HG03039 (cell line): ENCODE measurements around the gene EPS8L2.

ENCODE experiments used
- ATAC-seq: cut with Tn5 transposase; IDR thresholded peaks from one replicate; pipeline ENCODE4 v1.9.1; 2021; ENCODE audit warnings: mild to moderate bottlenecking, moderate library complexity; ENCODE audit not compliant: unreplicated experiment

EPS8L2 gene

DNA sequence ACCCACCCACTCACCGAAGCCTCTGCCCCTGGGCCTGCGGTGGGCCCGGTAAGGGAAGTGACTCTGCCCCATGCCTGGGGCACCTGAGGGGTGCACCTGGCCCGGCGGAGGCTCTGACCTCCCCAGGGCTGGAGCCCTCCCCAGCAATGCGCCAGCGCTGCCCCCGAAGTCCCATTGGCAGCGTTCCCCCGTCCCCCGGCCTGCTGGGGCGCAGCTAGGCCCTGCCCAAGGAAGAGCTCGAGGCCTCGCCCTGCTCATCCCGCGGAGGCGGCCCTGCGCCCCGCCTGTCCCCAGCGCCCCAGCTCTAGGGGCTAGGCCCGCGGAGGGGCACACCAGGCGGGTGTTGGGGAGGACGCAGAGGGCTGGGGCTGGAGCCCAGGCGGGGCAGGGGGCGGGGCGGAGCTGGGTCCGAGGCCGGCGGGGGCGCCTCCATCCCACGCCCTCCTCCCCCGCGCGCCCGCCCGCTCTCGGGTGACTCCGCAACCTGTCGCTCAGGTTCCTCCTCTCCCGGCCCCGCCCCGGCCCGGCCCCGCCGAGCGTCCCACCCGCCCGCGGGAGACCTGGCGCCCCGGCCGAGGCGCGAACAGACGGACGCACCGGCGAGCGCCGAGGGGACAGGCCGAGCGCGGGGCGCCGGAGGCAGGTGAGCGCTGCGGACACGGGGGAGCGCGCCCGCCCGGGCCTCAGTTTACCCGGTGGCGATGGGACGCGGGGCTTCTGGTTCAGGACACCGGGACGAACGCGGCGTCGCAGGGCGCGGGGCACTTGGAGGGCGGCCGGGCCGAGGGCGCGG is at the start of gene EPS8L2:
EPS8L2 (plus strand) TSS at position 586 of the 793 bp plus-strand sequence. CDS start 3,177 bp downstream, outside the sequence.
- ATAC-seq: no peak

DNA sequence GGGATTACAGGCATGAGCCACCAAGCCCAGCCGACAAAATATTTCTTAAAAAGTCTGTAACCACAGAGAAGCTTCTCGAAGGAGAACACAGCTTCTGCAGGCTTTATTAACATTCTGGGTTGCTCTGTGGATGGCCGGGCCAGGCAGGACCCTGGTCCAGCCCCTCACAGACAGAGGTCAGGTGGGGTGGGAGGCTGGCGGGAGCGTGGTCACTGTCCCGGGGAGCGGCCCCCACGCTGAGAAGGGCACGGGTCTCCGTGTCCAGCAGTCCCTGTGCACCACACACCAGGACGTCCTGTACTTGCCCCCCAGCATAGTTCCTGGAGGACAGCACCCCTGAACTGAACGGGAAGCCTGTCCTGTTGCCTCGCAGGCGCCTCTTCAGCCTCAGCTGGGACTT is 49.6 kb upstream of the EPS8L2 start:
- no peak for ATAC-seq

DNA sequence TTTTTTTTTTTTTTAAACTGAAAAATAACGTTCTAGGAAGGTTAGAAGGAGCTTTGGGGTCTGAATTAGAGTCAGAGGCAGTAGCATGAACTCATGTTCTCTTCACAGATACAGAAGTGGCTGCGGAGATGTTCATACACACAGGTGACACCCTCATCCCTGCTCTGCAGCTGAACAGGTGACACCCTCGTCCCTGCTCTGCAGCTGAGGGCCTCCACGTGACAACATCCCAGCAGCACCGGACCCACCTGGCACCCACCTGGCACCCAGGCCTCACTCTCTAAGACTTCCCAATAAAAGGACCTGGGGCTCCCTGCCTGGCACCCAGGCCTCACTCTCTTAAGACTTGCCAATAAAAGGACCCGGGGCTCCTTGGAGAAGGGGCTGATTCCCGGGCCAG is 49.2 kb upstream of the EPS8L2 start:
- no peak for ATAC-seq

DNA sequence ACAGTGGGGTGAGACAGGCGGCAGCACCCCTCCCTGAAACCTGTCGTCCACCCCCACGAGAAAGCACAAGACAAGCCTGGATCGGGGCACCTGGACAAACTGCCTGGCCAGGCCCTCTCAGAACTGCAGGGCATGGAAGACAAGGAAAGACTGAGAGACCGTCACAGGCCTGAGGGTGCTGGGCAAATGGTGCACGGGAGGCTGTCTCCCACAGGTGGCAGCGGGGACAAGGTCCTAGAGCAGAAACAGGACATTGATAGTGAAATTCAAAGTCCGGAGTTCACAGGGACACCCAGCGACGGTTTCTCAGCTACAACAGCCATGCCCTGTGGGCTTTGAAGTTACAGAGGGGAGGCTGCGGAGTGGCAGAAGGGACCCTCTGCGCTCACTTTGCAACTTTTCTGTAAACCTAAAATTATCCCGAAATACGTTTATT is 48.3 kb upstream of the EPS8L2 start:
- ATAC-seq: no peak

DNA sequence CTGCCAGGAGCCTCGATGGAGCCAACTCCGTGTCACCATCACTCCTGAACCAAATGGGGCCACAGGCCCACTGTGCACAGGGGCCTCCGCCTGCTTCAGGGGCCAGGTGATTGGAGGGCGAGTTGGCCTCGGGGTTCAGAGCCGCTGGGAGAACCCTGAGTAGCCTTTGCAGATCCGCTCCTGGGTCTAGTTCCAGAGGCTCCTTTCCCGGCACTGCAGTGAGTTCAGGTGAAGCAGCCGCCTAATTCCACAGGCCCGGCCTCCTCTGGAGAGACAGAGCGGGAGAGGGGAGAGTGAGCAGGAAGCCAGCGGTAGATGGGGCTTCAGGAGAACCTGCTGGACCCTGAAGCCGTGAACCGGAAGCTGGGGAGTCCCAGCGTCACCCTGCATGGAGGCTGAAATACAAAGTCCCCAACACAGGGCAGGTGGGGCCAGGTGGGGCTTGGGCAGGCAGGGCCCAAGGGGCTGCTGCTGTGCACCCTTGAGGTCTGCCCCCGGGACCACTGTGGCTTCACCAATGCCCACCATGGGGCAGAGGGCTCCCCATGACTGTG is 46.4 kb upstream of the EPS8L2 start:
- no peak for ATAC-seq

DNA sequence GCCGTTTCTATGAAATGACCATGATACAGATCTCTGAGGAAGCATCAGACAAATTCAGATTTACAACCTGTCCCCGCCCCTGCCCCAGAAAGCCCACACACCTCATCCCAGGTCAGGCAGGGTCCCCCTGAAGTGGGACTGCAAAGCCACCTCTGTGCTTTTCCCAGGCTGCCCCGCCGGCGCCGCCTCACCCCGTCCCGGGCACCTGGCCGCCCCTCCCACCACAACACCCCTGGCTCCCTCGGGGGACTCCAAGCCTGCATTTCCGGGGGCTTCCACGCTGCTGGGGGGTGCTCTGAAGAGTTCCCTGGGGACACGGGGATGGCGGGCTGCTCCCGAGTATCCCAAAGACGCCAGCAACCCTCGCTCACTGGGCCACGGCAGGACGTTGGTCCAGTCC is 45.8 kb upstream of the EPS8L2 start:
- ATAC-seq: no peak

DNA sequence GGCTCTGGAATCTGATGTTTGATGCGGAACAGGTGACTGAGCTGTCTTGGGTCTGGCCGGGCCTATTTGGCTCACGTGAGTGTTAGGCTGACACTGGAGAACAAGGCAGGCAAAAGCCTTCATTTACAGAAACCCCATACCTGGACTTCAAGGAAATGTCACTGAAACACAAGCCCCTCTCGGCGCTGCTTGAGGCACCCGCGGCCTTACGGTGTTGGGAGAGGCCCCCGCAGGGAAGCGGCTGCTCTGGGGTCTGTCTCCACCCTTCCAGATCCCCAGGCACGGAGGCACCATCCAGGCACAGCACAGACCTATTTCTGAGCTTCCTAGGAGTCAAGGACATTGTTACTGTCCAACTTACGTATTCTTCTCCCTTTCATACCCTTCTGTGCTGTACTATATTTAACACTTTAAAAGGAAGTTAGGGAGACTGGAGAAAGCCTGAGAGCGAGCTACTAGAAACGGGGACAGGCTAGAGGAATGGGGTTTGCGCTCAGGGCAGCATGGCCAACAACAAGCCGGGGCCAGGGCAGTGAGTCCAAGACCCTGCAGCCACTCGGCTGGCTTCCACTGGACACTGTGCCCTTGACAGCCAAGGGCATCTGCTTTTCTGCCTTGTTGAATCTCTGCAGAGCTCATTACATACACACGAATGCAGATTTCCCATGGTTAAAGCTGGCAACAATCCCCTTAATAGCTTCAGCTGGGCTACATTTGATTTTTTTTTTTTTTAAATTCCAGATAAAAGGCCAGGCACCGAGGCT is 45.2 kb upstream of the EPS8L2 start:
- ATAC-seq: no peak

DNA sequence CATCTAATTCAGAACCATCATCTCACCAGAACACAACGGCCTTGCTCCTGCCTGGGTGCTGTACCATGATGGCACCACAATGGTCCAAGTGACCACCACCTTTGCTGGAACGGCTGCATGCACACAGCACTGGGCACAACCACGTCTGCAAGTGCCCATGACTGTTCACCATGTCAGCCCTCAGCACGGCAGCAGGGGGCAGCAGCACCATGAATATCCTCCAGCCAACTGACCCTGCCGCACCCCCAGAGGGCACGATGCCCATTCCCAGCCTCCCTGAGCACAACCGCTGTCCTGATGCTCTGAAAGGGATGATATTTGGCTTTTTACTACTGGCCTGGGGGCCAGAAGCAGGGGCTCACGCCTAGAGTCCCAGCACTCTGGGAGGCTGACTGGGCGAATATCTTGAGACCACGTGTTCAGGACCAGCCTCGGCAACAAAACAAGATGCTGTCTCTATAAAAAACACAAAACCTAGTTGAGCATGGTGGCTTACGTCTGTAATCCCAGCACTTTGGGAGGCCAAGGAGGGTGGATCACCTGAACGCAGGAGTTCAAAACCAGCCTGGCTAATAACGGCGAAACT is 43.2 kb upstream of the EPS8L2 start:
- no peak for ATAC-seq

DNA sequence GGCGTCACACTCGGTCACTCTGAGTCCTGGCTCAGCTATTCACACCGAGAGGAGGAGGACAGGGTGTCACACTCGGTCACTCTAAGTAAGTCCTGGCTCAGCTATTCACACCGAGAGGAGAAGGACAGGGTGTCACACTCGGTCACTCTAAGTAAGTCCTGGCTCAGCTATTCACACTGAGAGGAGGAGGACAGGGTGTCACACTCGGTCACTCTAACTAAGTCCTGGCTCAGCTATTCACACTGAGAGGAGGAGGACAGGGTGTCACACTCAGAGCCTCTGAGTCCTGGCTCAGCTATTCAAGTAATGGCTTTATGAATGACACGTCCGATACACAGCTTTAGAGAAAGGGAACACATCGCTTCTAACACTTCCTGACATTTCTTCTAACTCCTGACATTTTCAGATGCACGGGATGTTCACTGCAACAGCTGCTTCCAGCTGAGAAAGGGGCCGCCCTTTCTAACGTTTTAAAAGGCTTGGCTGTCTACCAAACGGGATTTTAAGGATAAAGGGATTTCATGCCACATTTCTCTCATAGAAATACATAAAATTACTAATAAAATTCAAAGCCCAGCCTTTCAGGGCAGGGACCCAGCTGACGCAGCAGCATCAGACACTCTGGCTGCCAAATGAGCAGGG is 40.8 kb upstream of the EPS8L2 start:
- ATAC-seq: no peak

DNA sequence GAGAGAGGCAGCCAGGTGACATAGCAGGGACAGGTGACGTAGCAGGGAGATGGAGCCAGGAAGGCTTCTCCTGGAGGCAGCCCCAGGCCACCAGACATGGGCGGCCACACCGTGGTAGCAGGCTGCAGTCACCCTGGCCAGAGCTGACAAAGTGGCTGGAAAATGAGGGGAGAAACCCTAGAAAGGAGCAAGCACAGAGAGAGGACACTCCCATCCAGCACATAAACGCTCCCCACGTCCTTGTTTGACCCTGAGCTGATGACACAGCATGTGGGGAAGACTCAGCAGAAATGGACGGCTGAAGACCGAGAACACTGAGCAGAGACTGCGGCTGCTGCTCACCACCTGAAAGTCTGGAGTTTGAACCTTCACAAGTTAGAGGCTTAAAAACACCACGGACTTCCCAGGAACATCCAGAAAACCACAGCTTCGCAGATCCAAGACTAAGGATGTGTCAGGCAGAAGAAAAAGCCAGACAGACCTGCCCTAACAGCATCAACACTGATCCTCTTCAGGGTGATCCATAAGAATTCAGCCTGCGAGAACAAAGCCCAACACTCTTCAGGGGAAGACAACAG is 40.2 kb upstream of the EPS8L2 start:
- ATAC-seq: no peak

DNA sequence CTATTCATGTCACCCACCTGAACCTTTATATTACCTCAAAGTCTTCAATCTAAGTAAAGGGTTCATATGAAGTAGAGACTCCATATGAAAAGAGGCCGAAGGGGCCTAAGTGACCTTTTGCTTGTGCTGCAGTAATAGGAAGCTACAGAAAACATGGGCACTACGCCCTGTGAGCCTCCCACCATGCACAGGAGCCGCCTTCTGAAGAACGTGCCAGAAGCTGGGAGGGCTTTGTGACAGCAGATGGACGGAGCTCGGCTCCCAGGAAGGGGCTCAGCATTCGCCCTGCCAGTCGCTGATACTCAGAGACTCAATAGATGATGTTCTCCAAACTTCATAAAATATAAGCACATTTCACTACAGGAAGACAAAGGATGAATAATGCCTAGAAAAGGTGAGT is 32.2 kb upstream of the EPS8L2 start:
- ATAC-seq: no peak

DNA sequence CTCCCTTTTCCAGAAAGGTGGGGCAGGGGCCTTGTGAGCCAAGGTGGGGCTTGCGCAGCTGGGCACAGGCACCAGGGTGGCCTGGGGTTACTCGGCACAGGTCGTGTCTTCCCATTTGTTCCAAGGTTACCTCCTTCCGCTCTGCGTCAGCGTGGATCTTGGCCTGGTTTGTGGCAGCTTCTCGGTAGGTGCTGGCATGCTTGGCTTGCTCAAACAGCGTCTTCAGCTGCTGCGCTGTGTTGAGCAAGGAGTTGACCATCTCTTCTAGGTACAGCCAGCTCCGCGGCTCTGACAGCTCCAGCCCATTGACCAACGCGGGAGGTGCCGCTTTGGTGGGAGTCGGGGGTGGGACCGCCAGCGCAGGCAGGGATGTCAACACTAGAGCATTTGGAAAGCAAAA is 31.6 kb upstream of the EPS8L2 start:
- no peak for ATAC-seq

DNA sequence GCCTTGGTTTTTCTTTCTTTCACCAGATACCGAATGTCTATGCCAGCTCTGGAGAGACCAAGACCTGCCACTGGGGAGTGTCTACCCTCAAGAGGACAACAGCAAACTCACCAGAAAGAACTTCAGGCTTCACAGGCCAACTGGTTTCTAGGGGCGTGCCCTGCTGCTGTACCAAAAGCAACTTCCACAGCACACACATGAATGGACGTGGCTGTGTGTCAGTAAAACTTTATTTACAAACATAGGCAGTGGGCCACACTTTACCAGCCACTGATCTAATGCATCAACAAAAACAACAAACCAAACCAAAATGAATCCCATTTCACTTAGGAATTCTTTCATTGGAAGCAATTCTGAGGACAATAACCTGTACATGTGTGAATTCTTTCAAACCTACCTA is 27.7 kb upstream of the EPS8L2 start:
- no peak for ATAC-seq

DNA sequence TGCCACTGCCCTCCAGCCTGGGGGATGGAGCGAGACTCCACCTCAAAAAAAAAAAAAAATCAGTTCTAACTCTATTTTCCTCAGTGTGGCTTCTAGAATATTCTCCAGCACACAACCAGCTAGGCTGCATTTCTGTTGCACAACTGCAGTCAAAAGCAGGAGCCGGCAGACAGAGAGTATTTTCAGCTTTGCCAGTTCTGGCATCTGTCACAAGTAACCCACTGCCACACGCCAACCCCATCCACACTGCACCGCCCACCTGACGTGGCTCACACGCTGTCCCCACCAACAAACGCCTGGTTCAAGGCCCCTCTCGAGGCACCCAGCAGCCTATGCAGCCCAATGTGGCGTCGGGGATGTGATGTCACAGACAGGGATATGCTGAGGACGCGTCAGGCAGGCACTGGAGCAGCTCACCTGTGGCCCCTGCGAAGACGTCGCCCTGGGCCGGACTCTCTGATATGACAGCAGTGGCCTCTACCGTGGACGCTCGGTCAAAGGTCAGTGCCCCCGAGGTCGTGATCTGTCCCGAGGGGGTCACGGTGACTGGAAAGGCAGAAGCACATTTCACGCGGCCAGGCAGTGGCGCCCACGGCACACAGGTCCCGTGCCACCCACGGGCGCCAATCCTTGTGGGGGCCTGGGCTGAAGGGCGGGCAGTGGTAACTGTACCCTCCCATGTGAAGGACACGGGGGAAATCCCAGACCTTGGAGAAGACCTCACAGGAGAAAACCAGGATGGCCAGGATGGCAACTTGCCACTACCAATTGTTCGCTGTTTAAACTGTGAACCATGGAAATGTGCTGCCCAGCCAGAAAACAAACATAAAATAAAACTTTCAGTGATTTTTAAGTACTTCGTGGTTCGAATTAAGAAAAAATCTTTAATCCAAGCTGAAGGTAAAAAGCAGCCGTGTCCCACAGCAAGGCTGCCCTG is 26.5 kb upstream of the EPS8L2 start:
- no peak for ATAC-seq

DNA sequence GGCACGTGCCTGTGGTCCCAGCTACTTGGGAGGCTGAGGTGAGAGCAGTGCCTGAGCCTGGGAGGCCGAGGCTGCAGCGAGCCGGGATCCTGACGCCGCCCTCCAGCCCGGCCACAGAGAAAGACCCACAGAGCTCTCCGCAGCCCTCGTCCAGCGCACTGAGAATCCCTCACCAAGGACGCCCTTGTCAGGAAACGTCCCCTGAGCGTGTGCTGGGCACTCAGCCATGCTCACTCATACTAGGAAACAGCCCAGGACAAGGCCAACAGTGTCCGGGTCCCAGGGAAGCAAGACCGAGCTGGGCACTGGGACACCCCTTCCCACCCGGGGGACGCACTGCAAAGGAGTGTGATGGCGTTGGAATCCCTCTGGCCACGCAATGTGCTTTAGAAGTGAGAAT is 25.6 kb upstream of the EPS8L2 start:
- ATAC-seq: no peak

DNA sequence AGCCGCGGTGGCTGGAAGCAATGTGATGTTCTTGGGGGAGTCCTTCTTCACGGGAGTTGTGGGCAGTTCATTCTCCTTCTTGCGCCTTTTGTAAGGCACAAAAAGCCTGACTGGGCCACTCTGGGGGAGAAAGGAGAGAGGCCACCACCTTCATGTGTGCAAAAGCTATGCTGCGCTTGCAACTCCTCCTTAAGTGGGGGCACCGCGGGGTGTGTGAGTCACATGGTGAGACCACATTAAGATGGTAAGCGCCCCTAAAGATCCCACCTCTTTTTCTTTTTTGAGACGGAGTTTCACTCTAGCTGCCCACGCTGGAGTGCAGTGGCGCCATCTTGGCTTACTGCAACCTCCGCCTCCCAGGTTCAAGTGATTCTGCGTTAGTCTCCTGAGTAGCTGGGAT is 25.1 kb upstream of the EPS8L2 start:
- no peak for ATAC-seq

DNA sequence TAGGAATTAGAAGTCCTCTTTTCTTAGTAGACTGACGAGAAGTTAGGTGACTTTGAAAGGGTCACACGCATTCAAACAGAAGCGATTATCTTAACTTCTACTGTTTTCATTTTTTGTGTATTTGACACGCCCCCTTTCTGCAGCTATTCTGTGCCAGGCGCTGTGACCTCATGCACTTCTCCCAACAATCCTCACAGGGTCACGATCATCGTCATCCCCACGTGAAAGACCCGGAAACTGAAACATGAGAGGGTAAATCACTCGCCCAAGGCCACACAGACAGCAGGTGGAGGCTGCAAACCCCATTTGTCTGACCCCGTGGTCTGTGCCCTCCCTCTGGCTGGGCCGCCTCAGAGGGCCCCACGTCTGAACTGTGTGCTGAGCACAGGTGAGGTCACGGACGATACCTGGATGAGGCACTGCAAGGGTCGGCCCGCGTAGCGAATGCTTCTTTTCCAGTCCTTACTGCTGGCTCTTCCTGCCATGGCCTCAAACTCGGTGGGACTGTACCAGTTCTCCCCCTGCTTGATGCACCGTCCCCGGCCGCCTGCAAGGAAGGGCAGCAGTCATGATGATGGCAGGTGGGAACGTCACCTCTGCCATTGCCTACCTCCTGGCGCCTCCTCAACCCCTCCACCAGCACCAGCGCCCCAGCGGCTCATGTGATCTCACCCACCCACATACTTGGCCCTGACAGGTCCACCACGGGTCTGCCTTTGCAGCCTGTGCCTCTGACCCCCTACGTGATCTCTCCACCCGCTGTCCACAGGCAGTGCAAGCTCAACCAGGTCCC is 19.4 kb upstream of the EPS8L2 start:
- ATAC-seq: no peak

DNA sequence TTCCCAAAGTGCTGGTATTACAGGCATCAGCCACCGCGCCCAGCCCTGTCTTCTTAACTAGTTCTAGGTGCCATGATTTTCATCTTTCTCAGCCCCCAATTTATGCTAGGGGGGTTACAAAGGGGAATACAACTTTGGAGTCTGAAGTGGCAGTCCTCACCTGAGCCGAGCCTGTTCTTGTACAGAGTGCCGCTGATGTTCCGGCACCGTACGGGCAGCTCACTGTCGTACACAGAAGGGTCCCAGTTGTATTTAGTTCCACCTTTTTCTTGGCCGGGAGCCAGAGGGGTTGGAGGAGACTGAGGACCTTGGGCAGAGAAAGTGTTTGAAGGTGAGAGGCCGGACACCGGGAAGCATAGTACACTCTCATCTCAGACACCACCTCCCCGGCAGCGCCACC is 18.3 kb upstream of the EPS8L2 start:
- ATAC-seq: no peak

DNA sequence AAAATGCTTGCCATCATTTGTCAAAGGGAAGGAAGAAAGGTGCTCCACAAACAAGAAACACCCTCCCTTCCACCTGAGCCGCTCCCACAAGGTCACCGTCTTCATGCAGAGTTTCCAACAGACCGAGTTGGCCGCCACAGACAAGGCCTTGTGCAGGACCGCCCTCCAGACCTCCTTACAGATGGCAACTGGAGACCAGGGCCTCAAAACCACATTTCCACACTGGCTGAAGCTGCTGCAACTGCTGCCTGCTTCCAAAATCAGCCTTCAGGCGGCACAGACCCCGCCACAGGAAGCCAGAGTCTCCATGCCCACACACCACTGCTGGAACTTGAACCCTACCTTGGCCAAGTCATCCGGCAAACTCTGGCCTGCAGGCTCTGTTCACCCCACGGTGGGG is 17.4 kb upstream of the EPS8L2 start:
- ATAC-seq: no peak
